ENCODE results near the gene VAC14. TPM values are rescaled to one million over a fixed set of nuclear protein-coding genes. Genes with fewer than 3 reads are reported as not detected.
A peak's percentile ranks its signal among the peaks of the same experiment; 100 is the strongest.

VAC14 gene
- total and polyA plus RNA-seq, 2 experiments from 2014 or later: 42.3 to 77.7 TPM

GRCh38 chr16:70647441-70648359 lies 153.3 kb downstream of the VAC14 start:
- Histone ChIP-seq H3K79me2 (replicated peaks; ENCODE audit: insufficient read depth) (no peaks in the 10 kb centered on the region), H4K20me1 (replicated peaks; ENCODE audit: insufficient read depth) (no peaks in the 10 kb centered on the region), H2AFZ (no peak overlapping the region), H3K27ac (ENCODE audit: low read depth) (no peak overlapping the region), H3K36me3 (ENCODE audit: insufficient read depth) (no peaks in the 10 kb centered on the region), H3F3A (replicated peaks; ENCODE audit: low read depth) (no peaks in the 10 kb centered on the region), H3K4me3 (no peak overlapping the region), H3K4me1 (ENCODE audit: insufficient read depth) (no peaks in the 10 kb centered on the region), H3K9me2 (ENCODE audit: insufficient read depth) (no peaks in the 10 kb centered on the region), H3K4me2 (no peak overlapping the region), H3K27me3 (ENCODE audit: insufficient read depth) (no peaks in the 10 kb centered on the region)
- Mint-ChIP-seq H3K9me3 (peaks cover 12% of the 10 kb centered on the region), H3K4me3 (no peak overlapping the region), H3K36me3 (ENCODE audit: low read depth) (peaks cover 18% of the 10 kb centered on the region), H3K27ac (peak overlapping the region; percentile 66; the same call in 1 of the 2 replicates), H3K27me3 (ENCODE audit: insufficient read depth, low read depth, poor library complexity) (peaks cover 3% of the 10 kb centered on the region), H3K4me1 (peaks cover 13% of the 10 kb centered on the region)
- ATAC-seq (no peak), DNase-seq (ENCODE audit: low spot score) (no peak)
- TF ChIP-seq EZH2phosphoT487 (IDR thresholded peaks at IDR 0.05; ENCODE audit: unreplicated experiment) (no peak), STAT1 (IDR thresholded peaks at IDR 0.05; ENCODE audit: unreplicated experiment) (no peak), CTCF (conservative IDR thresholded peaks at IDR 0.05; ENCODE audit: low read depth in 2 of 2) (no peak), POLR2AphosphoS5 (IDR thresholded peaks at IDR 0.05; ENCODE audit: low read depth) (no peak), ZNF114 (CRISPR knock-in tag; IDR thresholded peaks at IDR 0.05) (no peak), JUNB (IDR thresholded peaks at IDR 0.05; ENCODE audit: unreplicated experiment) (no peak), CREB1 (CRISPR knock-in tag; IDR thresholded peaks at IDR 0.05; ENCODE audit: low read depth) (no peak), ZNF331 (CRISPR knock-in tag; IDR thresholded peaks at IDR 0.05; ENCODE audit: low read depth) (no peak), ZNF462 (CRISPR knock-in tag; IDR thresholded peaks at IDR 0.05) (no peak), NANOG (IDR thresholded peaks at IDR 0.05; ENCODE audit: borderline replicate concordance) (no peak), ETS1 (IDR thresholded peaks at IDR 0.05) (no peak), EZH2 (IDR thresholded peaks at IDR 0.05; ENCODE audit: low read depth, unreplicated experiment) (no peak), REST (IDR thresholded peaks at IDR 0.05; ENCODE audit: unreplicated experiment) (no peak)

Data from GM23338 (cell line).